ENCODE measurements around the gene NFATC1.
"Not testable (repeated sequence)": the region's sequence is repeated elsewhere in the genome, so short reads cannot be mapped to it uniquely, and the experiment has no call there.

Gene NFATC1

DNA sequence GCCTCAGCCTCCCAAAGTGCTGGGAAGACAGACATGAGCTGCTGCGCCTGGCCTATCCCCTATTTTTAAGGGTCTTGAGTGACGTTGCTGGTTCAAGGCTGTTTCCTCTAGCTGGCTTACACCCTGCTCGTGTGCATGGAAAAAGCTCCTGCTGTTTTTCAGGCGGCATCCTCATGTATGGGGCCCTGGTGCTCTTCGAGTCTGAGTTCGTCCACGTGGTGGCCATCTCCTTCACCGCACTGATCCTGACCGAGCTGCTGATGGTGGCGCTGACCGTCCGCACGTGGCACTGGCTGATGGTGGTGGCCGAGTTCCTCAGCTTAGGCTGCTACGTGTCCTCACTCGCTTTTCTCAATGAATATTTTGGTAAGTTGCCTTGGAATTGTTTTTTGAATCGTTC, 22.0 kb upstream of the NFATC1 start:
- TF ChIP-seq, protein P1, sequence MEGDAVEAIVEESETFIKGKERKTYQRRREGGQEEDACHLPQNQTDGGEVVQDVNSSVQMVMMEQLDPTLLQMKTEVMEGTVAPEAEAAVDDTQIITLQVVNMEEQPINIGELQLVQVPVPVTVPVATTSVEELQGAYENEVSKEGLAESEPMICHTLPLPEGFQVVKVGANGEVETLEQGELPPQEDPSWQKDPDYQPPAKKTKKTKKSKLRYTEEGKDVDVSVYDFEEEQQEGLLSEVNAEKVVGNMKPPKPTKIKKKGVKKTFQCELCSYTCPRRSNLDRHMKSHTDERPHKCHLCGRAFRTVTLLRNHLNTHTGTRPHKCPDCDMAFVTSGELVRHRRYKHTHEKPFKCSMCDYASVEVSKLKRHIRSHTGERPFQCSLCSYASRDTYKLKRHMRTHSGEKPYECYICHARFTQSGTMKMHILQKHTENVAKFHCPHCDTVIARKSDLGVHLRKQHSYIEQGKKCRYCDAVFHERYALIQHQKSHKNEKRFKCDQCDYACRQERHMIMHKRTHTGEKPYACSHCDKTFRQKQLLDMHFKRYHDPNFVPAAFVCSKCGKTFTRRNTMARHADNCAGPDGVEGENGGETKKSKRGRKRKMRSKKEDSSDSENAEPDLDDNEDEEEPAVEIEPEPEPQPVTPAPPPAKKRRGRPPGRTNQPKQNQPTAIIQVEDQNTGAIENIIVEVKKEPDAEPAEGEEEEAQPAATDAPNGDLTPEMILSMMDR (IDR thresholded peaks at IDR 0.05; ENCODE audit: extremely low read depth, insufficient read depth, missing control alignments) = no peak
- in situ Hi-C loops (cut with MboI; ENCODE audit: low pct_unique_long_range_greater_than_20kb, low sequenced_read_pairs, unreplicated experiment) = loop anchor here (10.0 kb wide), 2 partner anchors 161 to 271 kb away; no protein-coding TSS in a partner anchor
- no peak for DNase-seq (ENCODE audit: low spot score)

DNA sequence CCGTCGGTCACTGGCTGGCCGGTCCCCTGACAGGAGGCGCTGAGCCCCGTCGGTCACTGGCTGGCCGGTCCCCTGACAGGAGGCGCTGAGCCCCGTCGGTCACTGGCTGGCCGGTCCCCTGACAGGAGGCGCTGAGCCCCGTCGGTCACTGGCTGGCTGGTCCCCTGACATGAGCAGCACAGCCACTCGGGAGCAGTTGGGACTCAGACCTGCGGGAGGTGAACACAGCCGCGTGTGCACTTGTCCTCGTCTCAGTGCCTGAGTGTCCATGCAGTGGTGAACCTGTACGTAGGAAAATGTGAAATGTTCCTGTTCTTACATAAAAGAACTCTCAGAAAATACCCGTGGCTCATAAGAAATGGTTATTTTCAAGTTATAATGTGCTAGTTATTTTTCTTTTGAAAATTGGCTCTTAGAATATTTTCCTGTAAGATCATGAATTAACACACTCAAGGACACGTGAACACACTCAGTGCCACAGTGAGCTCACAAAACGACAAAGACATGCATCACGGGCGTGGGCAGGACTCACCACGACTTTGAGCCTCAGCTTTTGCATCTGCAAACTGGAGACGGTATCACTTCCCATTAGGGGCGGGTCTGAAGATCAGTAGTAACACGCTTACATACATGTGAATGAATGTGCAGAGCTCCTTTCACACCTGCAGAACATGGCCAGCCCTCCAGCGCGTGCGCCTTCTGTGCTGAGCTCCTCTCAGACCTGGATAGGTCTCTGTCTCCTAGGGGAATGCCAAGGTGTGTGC, 21.1 kb upstream of the NFATC1 start:
- peak; percentile 74 for DNase-seq (ENCODE audit: low spot score)
- in situ Hi-C loops (cut with MboI; ENCODE audit: low pct_unique_long_range_greater_than_20kb, low sequenced_read_pairs, unreplicated experiment) = loop anchor here (10.0 kb wide), 2 partner anchors 160 to 270 kb away; no protein-coding TSS in a partner anchor
- TF ChIP-seq, protein P1 (IDR thresholded peaks at IDR 0.05; ENCODE audit: extremely low read depth, insufficient read depth, missing control alignments) = no peak

DNA sequence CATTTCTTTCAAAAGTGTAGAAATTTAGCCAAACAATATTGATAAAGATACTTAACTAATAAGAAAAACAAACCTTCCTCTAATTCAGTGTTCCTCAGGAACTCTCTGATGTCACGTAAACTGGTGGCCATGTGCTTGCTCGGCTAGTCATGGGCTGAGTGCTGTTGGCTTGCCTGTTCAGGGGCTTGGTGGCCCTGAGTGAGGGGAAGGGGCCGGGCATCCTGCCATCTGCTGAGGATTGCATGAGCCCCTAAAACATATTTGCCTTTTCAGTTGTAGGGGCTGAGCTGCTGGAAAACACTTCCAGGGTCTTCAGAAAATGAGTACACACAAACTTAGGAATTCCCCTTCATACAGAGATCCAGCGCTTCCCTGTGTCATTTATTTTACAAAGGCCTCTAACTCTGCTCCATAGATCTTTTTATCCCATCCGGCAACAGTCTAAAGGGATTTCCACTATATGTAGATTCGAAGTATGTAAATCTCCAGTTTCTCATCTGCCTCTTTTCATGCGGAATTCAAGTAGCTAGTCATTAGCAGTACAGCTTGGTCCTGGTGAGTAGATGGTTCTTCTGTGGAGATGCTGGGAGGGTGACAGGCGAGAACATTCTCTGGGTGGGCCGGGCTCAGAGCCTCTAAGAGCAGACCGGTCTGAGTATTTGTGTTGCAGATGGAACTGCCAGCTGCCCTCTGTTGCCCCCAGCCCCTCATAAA, 20.1 kb upstream of the NFATC1 start:
- in situ Hi-C loops (cut with MboI; ENCODE audit: low pct_unique_long_range_greater_than_20kb, low sequenced_read_pairs, unreplicated experiment) = loop anchor here (10.0 kb wide), 2 partner anchors 159 to 269 kb away; no protein-coding TSS in a partner anchor
- DNase-seq (ENCODE audit: low spot score) = no peak
- TF ChIP-seq, protein P1 (IDR thresholded peaks at IDR 0.05; ENCODE audit: extremely low read depth, insufficient read depth, missing control alignments) = no peak

DNA sequence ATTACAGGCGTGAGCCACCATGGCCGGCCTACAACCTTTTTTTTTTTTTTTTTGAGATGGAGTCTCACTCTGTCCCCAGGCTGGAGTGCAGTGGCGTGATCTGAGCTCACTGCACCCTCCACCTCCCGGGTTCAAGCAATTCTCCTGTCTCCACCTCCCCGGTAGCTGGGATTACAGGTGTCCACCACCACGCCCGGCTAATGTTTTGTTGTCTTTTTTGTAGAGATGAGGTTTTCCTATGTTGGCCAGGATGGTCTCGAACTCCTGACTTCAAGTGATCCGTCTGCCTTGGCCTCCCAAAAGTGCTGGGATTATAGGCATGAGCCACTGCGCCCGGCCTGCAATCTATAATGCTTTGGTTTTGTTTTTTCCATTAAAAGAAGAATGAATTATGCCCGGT, 19.1 kb upstream of the NFATC1 start:
- not testable (repeated sequence) for DNase-seq (ENCODE audit: low spot score)
- in situ Hi-C loops (cut with MboI; ENCODE audit: low pct_unique_long_range_greater_than_20kb, low sequenced_read_pairs, unreplicated experiment) = loop anchor here (10.0 kb wide), 2 partner anchors 158 to 268 kb away; no protein-coding TSS in a partner anchor

DNA sequence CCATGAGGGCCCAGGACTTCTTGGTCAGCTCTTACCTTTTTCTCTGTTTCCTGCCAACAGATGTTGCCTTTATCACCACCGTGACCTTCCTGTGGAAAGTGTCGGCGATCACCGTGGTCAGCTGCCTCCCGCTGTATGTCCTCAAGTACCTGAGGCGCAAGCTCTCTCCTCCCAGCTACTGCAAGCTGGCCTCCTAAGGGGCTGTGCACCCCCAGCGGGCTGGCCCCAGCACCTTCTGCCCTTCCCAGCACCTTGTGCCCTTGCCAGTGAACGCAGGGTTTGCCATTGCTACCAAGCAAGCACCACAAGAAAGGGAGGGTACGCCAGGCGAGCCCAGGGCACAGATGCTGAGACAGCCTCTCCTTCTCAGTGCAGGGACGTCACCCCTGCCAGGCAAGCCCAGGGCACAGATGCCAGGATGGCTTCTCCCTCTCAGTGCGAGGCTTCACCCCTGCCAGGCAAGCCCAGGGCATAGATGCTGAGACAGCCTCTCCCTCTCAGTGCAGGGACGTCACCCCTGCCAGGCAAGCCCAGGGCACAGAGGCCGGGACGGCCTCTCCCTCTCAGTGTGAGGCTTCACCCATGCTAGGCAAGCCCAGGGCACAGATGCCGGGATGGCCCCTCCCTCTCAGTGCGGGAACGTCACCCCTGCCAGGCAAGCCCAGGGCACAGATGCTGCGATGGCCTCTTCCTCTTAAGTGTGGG, 18.4 kb upstream of the NFATC1 start:
- TF ChIP-seq, protein P1 (IDR thresholded peaks at IDR 0.05; ENCODE audit: extremely low read depth, insufficient read depth, missing control alignments) = no peak
- in situ Hi-C loops (cut with MboI; ENCODE audit: low pct_unique_long_range_greater_than_20kb, low sequenced_read_pairs, unreplicated experiment) = loop anchor here (10.0 kb wide), 2 partner anchors 157 to 267 kb away; no protein-coding TSS in a partner anchor
- no peak for DNase-seq (ENCODE audit: low spot score)

DNA sequence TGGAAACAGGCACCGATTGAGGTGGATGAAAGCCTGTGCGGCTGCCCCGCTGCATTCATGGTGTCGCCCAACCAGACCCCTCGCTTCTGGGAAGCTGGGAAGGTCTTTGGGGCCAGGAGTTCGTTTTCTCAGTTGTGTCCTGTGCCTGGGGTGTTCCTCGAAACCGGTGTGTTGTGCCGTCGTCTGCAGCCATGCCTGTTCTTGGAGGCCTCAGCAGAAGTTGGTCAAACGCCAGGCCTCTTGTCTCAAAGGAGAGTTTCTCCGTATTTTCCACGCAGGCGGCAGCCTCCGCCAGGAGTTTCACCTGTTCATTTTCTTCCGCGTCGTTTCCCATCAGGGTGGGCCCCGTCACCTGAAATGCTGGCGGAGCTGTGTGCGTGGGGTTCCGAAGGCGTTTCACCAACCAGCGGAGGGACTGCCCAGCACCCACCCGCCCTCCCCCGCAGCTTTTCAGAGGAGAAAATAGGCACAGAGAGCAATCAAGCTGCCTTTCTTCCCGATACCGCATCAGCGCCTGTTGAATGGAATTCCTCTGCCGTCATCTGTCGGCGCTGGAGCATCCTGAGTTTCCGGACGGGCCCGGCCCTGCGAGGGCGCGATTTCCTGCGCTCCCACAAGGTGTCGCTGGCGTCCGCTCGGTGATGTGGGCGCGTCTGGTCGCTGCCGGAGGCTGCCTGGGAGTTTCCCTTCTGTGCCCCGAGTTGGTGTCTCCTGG, 17.0 kb upstream of the NFATC1 start:
- in situ Hi-C loops (cut with MboI; ENCODE audit: low pct_unique_long_range_greater_than_20kb, low sequenced_read_pairs, unreplicated experiment) = loop anchor here (10.0 kb wide), 2 partner anchors 156 to 266 kb away; no protein-coding TSS in a partner anchor
- peak; percentile 89 for DNase-seq (ENCODE audit: low spot score)
- TF ChIP-seq, protein P1 (IDR thresholded peaks at IDR 0.05; ENCODE audit: extremely low read depth, insufficient read depth, missing control alignments) = peak; percentile 97
